Left lung (tissue), 10 donors: ENCODE results near the gene TMEM164. TPM values are rescaled to one million over a fixed set of nuclear protein-coding genes. Genes with fewer than 3 reads are reported as not detected.

Source experiments
- ATAC-seq: fragments of 200-7000 bp; cut with Tn5 transposase; one replicate; pipeline ENCODE4 v1.9.1; 2020; ENCODE audit warnings: moderate library complexity
- DNase-seq, 4 donors: peaks; one replicate each; pipeline ENCODE4 v3.0.0-alpha.2; 2013 to 2020
- H3K27ac ChIP-seq, 2 donors: fragments of 200-600 bp; sonication (generic) in 1 of 2; one replicate each; pipeline versions ENCODE4 v1.5.0 to v1.8.0; 2020 to 2021
- H3K27me3 ChIP-seq, 2 donors: fragments of 200-600 bp; sonication (generic) in 1 of 2; one replicate each; pipeline versions ENCODE4 v1.5.0 to v1.8.0; 2020 to 2021
- H3K36me3 ChIP-seq, 2 donors: fragments of 200-600 bp; sonication (generic) in 1 of 2; one replicate each; pipeline versions ENCODE4 v1.5.0 to v1.8.0; 2020 to 2021
- H3K4me1 ChIP-seq, 2 donors: fragments of 200-600 bp; one replicate each; pipeline ENCODE4 v1.8.0; 2021
- H3K4me3 ChIP-seq, 2 donors: fragments of 200-600 bp; sonication (generic) in 1 of 2; one replicate each; pipeline versions ENCODE4 v1.5.0 to v1.8.0; 2020 to 2021; ENCODE audit warnings: mild to moderate bottlenecking in 1 of 2
- H3K9me3 ChIP-seq, 2 donors: fragments of 200-600 bp; sonication (generic) in 1 of 2; one replicate each; pipeline versions ENCODE4 v1.5.0 to v1.8.0; 2020 to 2021
- intact Hi-C, 2 donors: fragments of 100-400 bp; cut with DNase I; formaldehyde crosslinking; loops; one replicate each; pipeline versions ENCODE4 v1.11.2 to v1.14.2; 2022
- polyA plus RNA-seq, 6 donors: library from polyadenylated mRNA; unstranded; fragments of 120-200 nt; gene quantifications; one replicate each; pipeline ENCODE4 v1.2.1, GENCODE V29; 2013; ENCODE audit not compliant: insufficient read length in 6 of 6
- total RNA-seq, 2 donors: library from RNA; stranded (reverse); fragmentation: NEBNext Ultra II Directional; extraction: Animal tissue kit (Norgen Biotek cat#: 25700); gene quantifications; one replicate each; pipeline ENCODE4 v1.2.1, GENCODE V29; 2021
- TF ChIP-seq, protein P1 (sequence below), 2 donors: fragments of 200-600 bp; sonication (generic) in 1 of 2; IDR thresholded peaks; one replicate each; pipeline versions ENCODE4 v1.5.0 to v1.8.0; 2021; ENCODE audit warnings: antibody characterized with exemption in 2 of 2
- donor health status: DM: no; HTN: yes; CAD: no.
- donor health status: DM: no; HTN: no; CAD: no.

TMEM164 gene
- total and polyA plus RNA-seq, 8 donors = 39.2 to 111 (median 47.0) TPM

DNA sequence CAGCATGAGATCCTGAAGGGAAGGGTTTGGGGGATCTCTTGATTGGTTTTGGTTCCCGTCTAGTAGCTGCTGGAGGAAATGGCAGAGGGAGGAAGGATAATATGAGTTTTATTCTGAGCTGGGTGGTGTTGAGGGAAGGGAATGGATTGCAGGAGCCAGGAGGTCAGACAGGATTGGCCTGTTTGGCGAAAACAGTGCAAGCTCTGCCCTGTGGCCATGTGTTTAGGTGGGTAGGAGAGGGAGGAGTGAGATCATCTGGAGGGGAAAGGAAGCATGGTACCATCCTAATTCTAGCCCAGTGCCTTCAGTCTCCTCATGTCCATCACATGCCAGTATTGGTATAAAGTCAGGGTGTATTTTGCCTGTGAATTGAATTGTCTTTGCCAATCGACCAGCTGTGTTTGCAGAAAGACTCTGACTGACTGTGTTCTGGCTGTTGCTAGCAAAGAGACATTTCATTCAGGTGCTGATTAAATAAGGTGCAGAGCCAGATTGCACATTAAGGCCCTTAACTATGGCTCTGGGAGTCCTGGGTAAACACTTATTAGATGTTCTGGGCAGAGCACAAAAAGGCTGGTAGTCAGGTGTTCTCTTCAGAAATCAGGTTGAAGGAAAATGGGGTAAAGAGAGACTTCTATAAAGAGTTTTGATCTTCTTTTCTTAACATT, 10.0 kb downstream of the TMEM164 start:
- Histone ChIP-seq H3K9me3 (no peaks in the 10 kb centered on the region), H3K4me3 (no peak overlapping the region), H3K4me1 (peaks cover 2 to 22% of the 10 kb centered on the region in 2 donors), H3K36me3 (no peaks in the 10 kb centered on the region), H3K27ac (no peak overlapping the region), H3K27me3 (no peaks in the 10 kb centered on the region)
- intact Hi-C loops = no loop called here
- ATAC-seq (peak; percentile 75), DNase-seq (peak in 1 of 4 donors; percentile 42)
- TF ChIP-seq, protein P1, sequence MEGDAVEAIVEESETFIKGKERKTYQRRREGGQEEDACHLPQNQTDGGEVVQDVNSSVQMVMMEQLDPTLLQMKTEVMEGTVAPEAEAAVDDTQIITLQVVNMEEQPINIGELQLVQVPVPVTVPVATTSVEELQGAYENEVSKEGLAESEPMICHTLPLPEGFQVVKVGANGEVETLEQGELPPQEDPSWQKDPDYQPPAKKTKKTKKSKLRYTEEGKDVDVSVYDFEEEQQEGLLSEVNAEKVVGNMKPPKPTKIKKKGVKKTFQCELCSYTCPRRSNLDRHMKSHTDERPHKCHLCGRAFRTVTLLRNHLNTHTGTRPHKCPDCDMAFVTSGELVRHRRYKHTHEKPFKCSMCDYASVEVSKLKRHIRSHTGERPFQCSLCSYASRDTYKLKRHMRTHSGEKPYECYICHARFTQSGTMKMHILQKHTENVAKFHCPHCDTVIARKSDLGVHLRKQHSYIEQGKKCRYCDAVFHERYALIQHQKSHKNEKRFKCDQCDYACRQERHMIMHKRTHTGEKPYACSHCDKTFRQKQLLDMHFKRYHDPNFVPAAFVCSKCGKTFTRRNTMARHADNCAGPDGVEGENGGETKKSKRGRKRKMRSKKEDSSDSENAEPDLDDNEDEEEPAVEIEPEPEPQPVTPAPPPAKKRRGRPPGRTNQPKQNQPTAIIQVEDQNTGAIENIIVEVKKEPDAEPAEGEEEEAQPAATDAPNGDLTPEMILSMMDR (IDR thresholded peaks at IDR 0.05) = no peak

DNA sequence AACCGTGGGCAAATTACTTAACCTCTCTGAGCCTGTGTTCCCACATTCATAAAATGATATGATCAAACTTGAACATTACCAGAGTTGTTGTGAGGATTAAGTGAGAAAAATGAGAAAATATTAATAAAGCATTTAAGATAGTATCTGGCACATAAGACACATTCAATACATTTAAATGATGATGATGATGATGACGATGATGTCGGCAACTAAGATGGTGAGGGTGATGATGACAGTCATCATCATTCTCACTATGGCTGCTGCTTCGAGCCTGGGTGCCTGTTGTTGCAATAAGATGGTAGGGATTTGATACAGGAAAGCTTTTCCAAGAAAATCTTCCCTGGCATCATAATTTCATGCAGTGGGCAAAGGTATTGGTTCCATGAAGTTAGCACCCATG, 11.1 kb downstream of the TMEM164 start:
- TF ChIP-seq, protein P1 (IDR thresholded peaks at IDR 0.05) = no peak
- no peaks in the 10 kb centered on the region for H3K27me3 ChIP-seq
- no peaks in the 10 kb centered on the region for H3K9me3 ChIP-seq
- H3K36me3 ChIP-seq = no peaks in the 10 kb centered on the region
- ATAC-seq = no peak
- no peak overlapping the region for H3K27ac ChIP-seq
- no peak for DNase-seq
- no peak overlapping the region for H3K4me3 ChIP-seq
- intact Hi-C loops = no loop called here
- peaks cover 2 to 22% of the 10 kb centered on the region in 2 donors for H3K4me1 ChIP-seq

DNA sequence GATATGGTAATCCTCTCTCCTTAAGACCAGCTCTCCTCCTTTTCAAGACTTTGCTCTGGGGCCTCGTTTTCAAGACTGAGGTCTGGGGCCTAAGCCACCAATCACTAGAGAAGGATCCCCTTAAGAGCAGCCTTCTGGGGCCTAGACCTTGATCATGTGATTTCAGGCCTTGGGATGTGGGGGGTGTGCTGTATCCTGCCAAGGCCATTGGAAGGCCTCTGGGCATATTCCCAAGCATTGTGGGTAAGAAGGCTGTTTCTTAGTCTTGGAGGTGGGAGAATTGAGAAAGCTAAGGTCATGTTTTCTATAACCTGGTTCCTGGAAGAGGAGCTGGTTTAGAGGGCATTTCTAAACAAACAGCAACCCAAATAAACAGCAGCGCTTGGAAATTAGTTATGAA, 12.1 kb downstream of the TMEM164 start:
- Histone ChIP-seq H3K36me3 (no peaks in the 10 kb centered on the region), H3K4me1 (peaks cover 2 to 22% of the 10 kb centered on the region in 2 donors), H3K27me3 (no peaks in the 10 kb centered on the region), H3K4me3 (no peak overlapping the region), H3K27ac (peak overlapping the region in 1 of 2 donors; percentile 37), H3K9me3 (no peaks in the 10 kb centered on the region)
- no peak for DNase-seq
- intact Hi-C loops = no loop called here
- peak; percentile 11 for ATAC-seq
- TF ChIP-seq, protein P1 (IDR thresholded peaks at IDR 0.05) = no peak

DNA sequence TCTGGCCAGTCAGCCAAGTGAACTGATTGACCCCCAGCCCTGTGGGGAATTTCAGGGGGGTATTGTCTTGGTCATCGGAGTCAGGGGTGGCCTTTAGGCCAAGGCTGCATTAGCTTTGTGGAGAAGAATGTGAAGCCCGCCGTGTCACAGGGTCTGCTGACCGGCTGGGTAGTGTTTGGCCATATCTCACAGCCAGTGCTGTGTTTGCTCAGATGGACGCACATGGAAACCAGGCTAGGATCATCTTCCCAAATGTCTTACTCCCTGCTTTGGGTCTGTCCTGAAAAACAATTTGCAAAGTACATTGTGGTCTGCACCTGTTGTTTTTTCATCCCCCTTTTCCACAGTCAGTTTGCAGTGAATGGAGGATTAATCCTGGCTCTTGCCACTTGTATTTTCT, 13.0 kb downstream of the TMEM164 start:
- Histone ChIP-seq H3K36me3 (no peaks in the 10 kb centered on the region), H3K9me3 (no peaks in the 10 kb centered on the region), H3K27ac (peak overlapping the region in 1 of 2 donors; percentile 11), H3K27me3 (no peaks in the 10 kb centered on the region), H3K4me3 (no peak overlapping the region), H3K4me1 (peaks cover 2 to 15% of the 10 kb centered on the region in 2 donors)
- DNase-seq = no peak
- TF ChIP-seq, protein P1 (IDR thresholded peaks at IDR 0.05) = no peak
- intact Hi-C loops = no loop called here
- ATAC-seq = no peak

DNA sequence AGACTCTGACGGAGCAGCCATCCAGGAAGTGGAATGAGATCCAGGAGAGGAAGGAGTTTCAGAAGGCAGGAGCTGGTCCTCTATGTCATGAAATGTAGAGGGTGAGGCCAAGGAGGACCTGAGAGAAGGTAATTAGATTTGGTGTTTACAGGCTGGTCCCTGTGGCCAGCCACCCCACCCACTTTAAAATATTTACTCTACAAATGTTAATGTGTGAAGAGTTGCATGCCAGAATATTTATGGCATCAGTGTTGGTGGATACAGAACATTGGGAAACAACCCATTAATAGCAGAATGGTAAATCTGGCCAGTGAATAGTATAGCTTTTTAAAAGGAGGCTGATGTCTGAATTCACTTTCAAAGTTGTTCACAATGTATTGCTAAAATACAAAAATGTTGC, 17.6 kb downstream of the TMEM164 start:
- intact Hi-C loops = no loop called here
- no peak for DNase-seq
- Histone ChIP-seq H3K27ac (no peak overlapping the region), H3K36me3 (peaks cover 0 to 5% of the 10 kb centered on the region in 2 donors), H3K4me1 (no peaks in the 10 kb centered on the region), H3K9me3 (no peaks in the 10 kb centered on the region), H3K4me3 (no peak overlapping the region), H3K27me3 (no peaks in the 10 kb centered on the region)
- TF ChIP-seq, protein P1 (IDR thresholded peaks at IDR 0.05) = no peak
- ATAC-seq = peak; percentile 37
